SJSA1 (cell line): ENCODE results near the gene YY1. TPM values are rescaled to one million over a fixed set of nuclear protein-coding genes. Genes with fewer than 3 reads are reported as not detected.
"Not testable (repeated sequence)": the region's sequence is repeated elsewhere in the genome, so short reads cannot be mapped to it uniquely, and the experiment has no call there.

Source experiments
- DNase-seq, 2 experiments: peaks; one replicate each; pipeline ENCODE4 v3.0.0-alpha.2; 2015 to 2020; ENCODE audit warnings: low spot score in 2 of 2, low read depth in 1 of 2
- H3K27ac ChIP-seq: fragments of 250-450 bp; sonication (Bioruptor Pico); 2 replicates; pipeline ENCODE4 v1.5.1; 2020; ENCODE audit warnings: mild to moderate bottlenecking, moderate library complexity
- H3K27me3 ChIP-seq: fragments of 250-450 bp; sonication (Bioruptor Pico); replicated peaks from 2 replicates; pipeline ENCODE4 v1.5.1; 2020; ENCODE audit warnings: mild to moderate bottlenecking, moderate library complexity
- H3K36me3 ChIP-seq: fragments of 250-450 bp; sonication (Bioruptor Pico); 2 replicates; pipeline ENCODE4 v1.5.1; 2020; ENCODE audit warnings: mild to moderate bottlenecking
- H3K4me1 ChIP-seq: fragments of 250-450 bp; sonication (Bioruptor Pico); replicated peaks from 2 replicates; pipeline ENCODE4 v1.6.1; 2021; ENCODE audit warnings: mild to moderate bottlenecking
- H3K4me3 ChIP-seq: fragments of 250-450 bp; sonication (Bioruptor Pico); 2 replicates; pipeline ENCODE4 v1.5.1; 2020; ENCODE audit warnings: mild to moderate bottlenecking
- H3K9me3 ChIP-seq: fragments of 250-450 bp; sonication (Bioruptor Pico); replicated peaks from 2 replicates; pipeline ENCODE4 v1.5.1; 2020; ENCODE audit warnings: mild to moderate bottlenecking
- total RNA-seq: library from RNA; depleted of rRNA; stranded (reverse); fragments of >200 nt; shearing (Covaris generic); gene quantifications from 2 replicates; pipeline ENCODE4 v1.2.3, GENCODE V29; 2014

The YY1 gene
- total RNA-seq, 1 experiment from 2014 or later = 49.0 TPM

- H3K4me3 ChIP-seq, H3K27me3 ChIP-seq, H3K9me3 ChIP-seq, DNase-seq, H3K27ac ChIP-seq: not testable (repeated sequence)
- Histone ChIP-seq H3K4me1 (peaks cover 13% of the 10 kb centered on the region), H3K36me3 (peaks cover 22% of the 10 kb centered on the region)
Observed at GRCh38 chr14:100287998-100288295, 49.0 kb downstream of the YY1 start.

DNA sequence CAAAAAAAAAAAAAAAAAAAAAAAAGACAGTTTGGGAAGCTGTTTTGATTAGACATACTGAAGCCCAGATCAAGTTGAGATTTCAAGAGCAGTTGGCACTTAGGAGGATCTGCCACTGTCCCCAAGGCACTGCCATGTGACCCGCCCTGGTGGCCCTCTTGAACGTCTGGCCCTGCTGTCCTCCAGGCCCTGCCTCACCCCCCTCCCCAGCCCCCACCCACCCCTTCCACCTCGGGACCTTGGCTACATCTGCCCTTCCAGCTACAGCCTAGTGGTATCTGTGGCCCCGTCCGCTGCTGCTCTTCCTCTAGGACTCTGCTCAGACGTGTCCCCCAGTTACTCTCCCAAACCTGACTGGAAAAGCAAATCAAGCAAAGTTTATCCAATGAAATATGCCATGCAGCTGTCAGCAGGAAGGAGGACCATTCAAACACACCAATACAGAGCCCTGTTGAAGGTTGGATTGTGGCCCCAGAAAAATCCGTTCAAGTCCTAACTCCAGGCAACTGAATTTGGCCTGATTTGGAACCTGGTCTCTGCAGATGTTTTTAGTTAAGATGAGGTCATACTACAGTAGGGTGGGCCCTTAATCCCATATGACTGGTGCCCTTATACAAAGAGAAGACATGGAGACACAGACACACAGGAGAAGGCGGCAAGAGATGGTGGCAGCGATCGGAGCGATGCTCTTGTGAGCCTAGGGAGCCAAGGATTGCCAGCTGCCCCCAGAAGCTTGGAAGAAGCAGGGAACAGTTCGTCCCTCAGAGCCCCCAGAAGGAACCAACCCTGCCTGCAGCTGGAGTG lies 49.6 kb downstream of the YY1 start:
- no peak overlapping the region for H3K4me3 ChIP-seq
- peaks cover 22% of the 10 kb centered on the region for H3K36me3 ChIP-seq
- peaks cover 13% of the 10 kb centered on the region for H3K4me1 ChIP-seq
- no peaks in the 10 kb centered on the region for H3K9me3 ChIP-seq
- H3K27me3 ChIP-seq = no peaks in the 10 kb centered on the region
- H3K27ac ChIP-seq = no peak overlapping the region
- peak in 1 of 2 experiments; percentile 31 for DNase-seq

- Histone ChIP-seq H3K4me1 (peaks cover 10% of the 10 kb centered on the region), H3K27ac (no peak overlapping the region), H3K36me3 (peaks cover 22% of the 10 kb centered on the region), H3K4me3 (no peak overlapping the region), H3K9me3 (no peaks in the 10 kb centered on the region), H3K27me3 (no peaks in the 10 kb centered on the region)
- DNase-seq = peak in 1 of 2 experiments; percentile 32
Observed at GRCh38 chr14:100289916-100290606, 51.1 kb downstream of the YY1 start.

GRCh38 chr14:100290607-100291304 lies 51.8 kb downstream of the YY1 start:
- Histone ChIP-seq H3K27ac (no peak overlapping the region), H3K9me3 (no peaks in the 10 kb centered on the region), H3K36me3 (peaks cover 22% of the 10 kb centered on the region), H3K27me3 (no peaks in the 10 kb centered on the region), H3K4me3 (no peak overlapping the region), H3K4me1 (peaks cover 3% of the 10 kb centered on the region)
- peak in 1 of 2 experiments; percentile 25 for DNase-seq

GRCh38 chr14:100291305-100292075 lies 52.5 kb downstream of the YY1 start:
- Histone ChIP-seq H3K27me3 (no peaks in the 10 kb centered on the region), H3K9me3 (no peaks in the 10 kb centered on the region), H3K27ac (no peak overlapping the region), H3K4me3 (no peak overlapping the region), H3K4me1 (no peaks in the 10 kb centered on the region; the same call in 1 of the 2 replicates), H3K36me3 (peaks cover 26% of the 10 kb centered on the region)
- peak in 1 of 2 experiments; percentile 36 for DNase-seq

DNA sequence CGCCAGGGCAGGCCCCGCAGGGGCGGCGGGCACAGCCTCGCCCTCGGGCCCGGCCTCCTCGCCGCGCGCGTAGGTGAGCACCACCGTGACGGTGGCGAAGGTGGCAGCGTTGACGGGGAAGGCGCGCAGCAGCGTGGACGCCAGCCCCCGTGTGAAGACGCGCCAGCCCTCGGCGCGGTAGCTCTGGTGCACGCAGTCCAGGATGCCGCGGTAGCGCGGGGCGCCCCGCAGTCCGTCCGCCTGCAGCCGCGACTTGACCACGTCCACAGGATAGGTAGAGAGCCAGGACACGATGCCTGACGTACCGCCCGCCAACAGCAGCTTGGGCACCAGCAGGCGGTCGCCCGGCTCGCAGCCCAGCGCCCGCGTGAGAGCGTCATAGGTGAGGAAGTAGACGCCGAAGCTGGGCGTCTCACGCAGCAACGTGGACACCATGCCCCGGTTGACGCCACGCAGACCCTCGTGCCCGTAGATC lies 53.4 kb downstream of the YY1 start:
- H3K4me1 ChIP-seq = peaks cover 7% of the 10 kb centered on the region
- no peaks in the 10 kb centered on the region for H3K27me3 ChIP-seq
- no peak overlapping the region for H3K4me3 ChIP-seq
- H3K27ac ChIP-seq = no peak overlapping the region
- no peak for DNase-seq
- no peaks in the 10 kb centered on the region for H3K9me3 ChIP-seq
- peaks cover 27% of the 10 kb centered on the region for H3K36me3 ChIP-seq

GRCh38 chr14:100292776-100293461 lies 54.0 kb downstream of the YY1 start:
- peaks cover 13% of the 10 kb centered on the region for H3K4me1 ChIP-seq
- no peaks in the 10 kb centered on the region for H3K27me3 ChIP-seq
- DNase-seq = peak in 1 of 2 experiments; percentile 37
- no peak overlapping the region for H3K4me3 ChIP-seq
- no peaks in the 10 kb centered on the region for H3K9me3 ChIP-seq
- H3K36me3 ChIP-seq = peaks cover 31% of the 10 kb centered on the region
- H3K27ac ChIP-seq = no peak overlapping the region

DNA sequence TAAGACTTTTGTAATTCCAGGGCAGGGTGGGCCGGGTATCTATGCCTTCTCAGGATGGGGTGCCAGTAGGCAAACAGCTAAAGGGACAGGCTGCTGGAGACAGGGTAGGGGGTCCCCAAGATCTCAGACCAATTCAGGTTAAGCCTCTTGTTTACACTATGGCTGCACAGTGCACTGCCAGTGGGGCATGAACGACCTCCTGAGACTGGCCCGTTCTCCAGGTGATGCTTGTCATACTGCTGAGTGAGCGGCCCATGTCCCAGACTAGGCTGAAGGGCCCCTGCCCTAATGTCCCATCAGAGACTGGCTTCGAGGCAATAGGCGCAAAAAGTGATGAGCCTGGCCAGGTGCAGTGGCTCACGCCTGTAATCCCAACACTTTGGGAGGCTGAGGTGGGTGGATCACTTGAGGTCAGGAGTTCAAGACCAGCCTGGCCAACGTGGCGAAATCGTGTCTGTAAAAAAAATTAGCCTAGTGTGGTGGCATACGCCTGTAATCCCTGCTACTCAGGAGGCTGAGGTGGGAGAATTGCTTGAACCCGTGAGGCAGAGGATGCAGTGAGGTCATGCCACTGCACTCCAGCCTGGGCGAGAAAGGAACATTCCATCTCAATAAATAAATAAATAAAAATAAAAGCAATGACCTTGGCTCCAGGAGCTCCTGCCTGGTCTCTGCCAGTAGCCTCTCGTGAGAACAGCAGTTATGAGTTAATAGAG lies 54.7 kb downstream of the YY1 start:
- H3K36me3 ChIP-seq = peaks cover 31% of the 10 kb centered on the region
- H3K27me3 ChIP-seq = no peaks in the 10 kb centered on the region
- H3K4me3 ChIP-seq = no peak overlapping the region
- no peak for DNase-seq
- H3K4me1 ChIP-seq = peaks cover 14% of the 10 kb centered on the region
- H3K27ac ChIP-seq = no peak overlapping the region
- H3K9me3 ChIP-seq = no peaks in the 10 kb centered on the region

DNA sequence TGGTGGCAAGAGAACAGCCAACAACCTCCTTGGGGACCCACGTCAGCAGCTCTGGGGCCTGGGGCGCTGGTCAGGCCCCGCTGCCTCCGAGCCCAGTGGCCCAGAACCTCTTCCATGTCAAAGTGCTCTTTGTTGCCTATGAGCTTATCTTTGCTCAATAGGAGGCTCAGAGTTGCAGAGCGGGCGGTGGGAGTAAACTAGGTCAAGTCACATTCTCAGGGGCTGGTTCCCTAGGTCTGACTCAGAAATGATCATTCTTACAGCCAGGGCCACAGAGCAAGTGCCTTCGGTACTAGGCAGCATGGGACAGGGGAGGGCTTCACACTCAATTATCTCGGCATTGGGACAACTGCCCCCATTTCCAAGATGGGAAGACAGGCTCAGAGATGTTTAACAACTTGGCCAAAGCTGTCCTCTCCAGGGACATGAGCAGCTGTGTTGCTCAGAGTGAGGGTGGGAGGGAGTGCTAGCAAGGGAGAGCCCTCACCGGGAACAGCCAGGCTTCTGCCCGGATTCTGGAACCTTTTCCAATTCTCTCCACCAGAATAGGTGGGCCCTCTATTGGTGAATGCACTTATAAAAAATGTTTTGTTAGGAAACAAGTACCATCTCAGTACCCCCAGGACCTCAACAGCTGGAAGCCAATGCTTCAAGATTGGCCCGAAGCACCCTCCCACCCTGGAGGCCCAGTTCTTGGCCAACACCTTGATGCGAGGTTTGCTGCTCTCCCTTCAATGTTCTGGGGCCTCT lies 55.4 kb downstream of the YY1 start:
- peaks cover 14% of the 10 kb centered on the region for H3K4me1 ChIP-seq
- H3K27ac ChIP-seq = no peak overlapping the region
- H3K27me3 ChIP-seq = no peaks in the 10 kb centered on the region
- peaks cover 34% of the 10 kb centered on the region for H3K36me3 ChIP-seq
- H3K4me3 ChIP-seq = no peak overlapping the region
- no peaks in the 10 kb centered on the region for H3K9me3 ChIP-seq
- no peak for DNase-seq

DNA sequence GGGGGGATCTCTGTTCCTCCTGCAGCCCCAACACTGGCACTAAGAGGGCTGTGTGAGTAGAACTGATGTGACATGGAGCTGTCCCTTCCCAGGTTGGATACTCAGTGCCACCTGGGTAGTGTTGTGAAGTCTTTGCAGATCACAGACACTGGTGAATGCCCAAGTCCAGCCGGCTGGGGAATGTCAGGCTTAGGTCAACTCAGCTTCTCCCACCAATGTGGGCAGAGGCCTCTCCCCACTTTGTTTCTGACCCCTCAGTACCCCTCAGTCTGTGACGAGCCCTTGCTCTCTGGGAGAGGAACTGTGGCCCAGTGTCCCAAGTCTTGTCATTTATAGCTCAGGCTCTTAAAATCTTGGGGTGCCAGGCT lies 56.0 kb downstream of the YY1 start:
- Histone ChIP-seq H3K27me3 (no peaks in the 10 kb centered on the region), H3K9me3 (no peaks in the 10 kb centered on the region), H3K36me3 (peaks cover 34% of the 10 kb centered on the region), H3K4me1 (peaks cover 14% of the 10 kb centered on the region), H3K27ac (no peak overlapping the region), H3K4me3 (no peak overlapping the region)
- DNase-seq = no peak

- no peak overlapping the region for H3K27ac ChIP-seq
- peaks cover 34% of the 10 kb centered on the region for H3K36me3 ChIP-seq
- H3K9me3 ChIP-seq = no peaks in the 10 kb centered on the region
Observed at GRCh38 chr14:100295376-100296105, 56.6 kb downstream of the YY1 start.

More at GRCh38 chr14:100295376-100296105, 56.6 kb downstream of the YY1 start:
- H3K4me3 ChIP-seq = no peak overlapping the region
- H3K4me1 ChIP-seq = peaks cover 14% of the 10 kb centered on the region
- no peak for DNase-seq
- H3K27me3 ChIP-seq = no peaks in the 10 kb centered on the region
